Bronchial epithelial cell (primary cell): ENCODE results near the gene COG8. TPM values are rescaled to one million over a fixed set of nuclear protein-coding genes. Genes with fewer than 3 reads are reported as not detected.

Experiments
- DNase-seq: peaks from one replicate; pipeline ENCODE4 v3.0.0-alpha.2; 2010; ENCODE audit warnings: low read depth
- FAIRE-seq: peaks from 2 replicates; lab custom pipeline; 2011; peaks lifted over from hg19 to GRCh38; lab: Jason Lieb, UNC
- H3K27me3 ChIP-seq: 2 replicates; pipeline ENCODE4 v1.5.1; 2011; ENCODE audit warnings: low read length; ENCODE audit not compliant: control insufficient read depth, insufficient read depth
- H3K36me3 ChIP-seq: 2 replicates; pipeline ENCODE4 v1.5.1; 2011; ENCODE audit warnings: low read length; ENCODE audit not compliant: control insufficient read depth, insufficient read depth
- H3K4me3 ChIP-seq: 2 replicates; pipeline ENCODE4 v1.5.1; 2011; ENCODE audit warnings: mild to moderate bottlenecking, low read depth, low read length, control low read depth
- total RNA-seq: library from RNA; depleted of rRNA; stranded (reverse); fragments of >200 nt; gene quantifications from 2 replicates; pipeline ENCODE4 v1.2.1, GENCODE V29; 2014
- TF ChIP-seq, protein P1 (sequence below): IDR thresholded peaks from 2 replicates; pipeline ENCODE4 v1.5.1; 2011; ENCODE audit warnings: mild to moderate bottlenecking, moderate library complexity, low read length, control low read depth, inconsistent platforms; ENCODE audit not compliant: insufficient read depth, severe bottlenecking

Gene COG8
- total RNA-seq, 1 donor from 2014 or later, result 18.2 TPM

GRCh38 chr16:69277413-69277812 lies 62.0 kb downstream of the COG8 start:
- no peak for FAIRE-seq
- H3K27me3 ChIP-seq, result no peaks in the 10 kb centered on the region
- TF ChIP-seq, protein P1, sequence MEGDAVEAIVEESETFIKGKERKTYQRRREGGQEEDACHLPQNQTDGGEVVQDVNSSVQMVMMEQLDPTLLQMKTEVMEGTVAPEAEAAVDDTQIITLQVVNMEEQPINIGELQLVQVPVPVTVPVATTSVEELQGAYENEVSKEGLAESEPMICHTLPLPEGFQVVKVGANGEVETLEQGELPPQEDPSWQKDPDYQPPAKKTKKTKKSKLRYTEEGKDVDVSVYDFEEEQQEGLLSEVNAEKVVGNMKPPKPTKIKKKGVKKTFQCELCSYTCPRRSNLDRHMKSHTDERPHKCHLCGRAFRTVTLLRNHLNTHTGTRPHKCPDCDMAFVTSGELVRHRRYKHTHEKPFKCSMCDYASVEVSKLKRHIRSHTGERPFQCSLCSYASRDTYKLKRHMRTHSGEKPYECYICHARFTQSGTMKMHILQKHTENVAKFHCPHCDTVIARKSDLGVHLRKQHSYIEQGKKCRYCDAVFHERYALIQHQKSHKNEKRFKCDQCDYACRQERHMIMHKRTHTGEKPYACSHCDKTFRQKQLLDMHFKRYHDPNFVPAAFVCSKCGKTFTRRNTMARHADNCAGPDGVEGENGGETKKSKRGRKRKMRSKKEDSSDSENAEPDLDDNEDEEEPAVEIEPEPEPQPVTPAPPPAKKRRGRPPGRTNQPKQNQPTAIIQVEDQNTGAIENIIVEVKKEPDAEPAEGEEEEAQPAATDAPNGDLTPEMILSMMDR, result no peak
- no peaks in the 10 kb centered on the region for H3K36me3 ChIP-seq
- no peak for DNase-seq
- H3K4me3 ChIP-seq, result no peak overlapping the region

Other genes starting within 250 kb of the COG8 start
- 4.7 and 8.4 TPM in 2 replicates for gene HAS3, start 233.9 kb downstream of the COG8 start, total RNA-seq
- gene CHTF8, start 207.0 kb downstream of the COG8 start, total RNA-seq, result 34.8 and 42.0 TPM in 2 replicates
- gene UTP4, start 206.9 kb downstream of the COG8 start, total RNA-seq, result 12.8 and 21.9 TPM in 2 replicates
- gene SNTB2, start 152.4 kb downstream of the COG8 start, total RNA-seq, result 10.5 and 24.3 TPM in 2 replicates
- 41.9 and 45.6 TPM in 2 replicates for gene VPS4A, start 28.2 kb downstream of the COG8 start, total RNA-seq
- 25.6 and 31.3 TPM in 2 replicates for gene PDF, start 9.0 kb downstream of the COG8 start, total RNA-seq
- 28.8 and 45.5 TPM in 2 replicates for gene NIP7, start 208 bp upstream of the COG8 start, total RNA-seq
- 0.13 TPM in 1 of 2 replicates, not detected in the other for gene TMED6, start 12.2 kb upstream of the COG8 start, total RNA-seq
- 9.1 and 10.0 TPM in 2 replicates for gene TERF2, start 46.4 kb upstream of the COG8 start, total RNA-seq
- 39.2 and 42.8 TPM in 2 replicates for gene CYB5B, start 85.1 kb upstream of the COG8 start, total RNA-seq
- 8.8 and 11.1 TPM in 2 replicates for gene NFAT5, start 226.4 kb upstream of the COG8 start, total RNA-seq